ENCODE data around the gene GRP. TPM values are rescaled to one million over a fixed set of nuclear protein-coding genes. Genes with fewer than 3 reads are reported as not detected.

The GRP gene
- total RNA-seq, 1 experiment from 2014 or later = not detected

DNA sequence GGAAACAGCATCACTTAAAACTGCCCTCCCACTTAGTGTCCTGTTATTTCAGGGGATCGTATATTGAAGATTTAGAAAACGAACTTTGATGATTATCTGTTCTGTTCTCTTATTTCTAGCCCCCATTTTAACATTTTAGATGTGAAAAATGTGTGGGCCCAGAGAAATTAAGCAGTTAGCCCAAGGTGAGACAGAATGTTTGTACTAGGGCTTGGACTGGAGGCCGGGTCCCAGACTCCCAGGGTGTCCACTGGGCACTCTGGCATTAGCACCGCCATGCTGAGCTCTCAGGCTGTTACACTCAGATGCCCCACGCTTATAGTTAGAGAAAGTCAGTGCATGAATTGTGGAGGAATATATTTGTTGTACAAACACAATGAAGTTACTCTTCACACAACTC, 58.8 kb downstream of the GRP start:
- Histone ChIP-seq H3K9me3 (ENCODE audit: control insufficient read depth in 1 of 2, insufficient read depth in 1 of 2, low read depth in 1 of 2, low read length in 2 of 2) (no peaks in the 10 kb centered on the region), H3K4me3 (replicated peaks in 1 of 2; ENCODE audit: low read depth in 1 of 2, low read length in 2 of 2) (no peak overlapping the region), H3K36me3 (ENCODE audit: control insufficient read depth in 1 of 2, insufficient read depth in 2 of 2, low read length in 2 of 2) (no peaks in the 10 kb centered on the region), H3K27me3 (ENCODE audit: insufficient read depth, low read length) (peaks cover 67% of the 10 kb centered on the region), H3K79me2 (ENCODE audit: insufficient read depth, low read length) (no peaks in the 10 kb centered on the region), H3K4me1 (ENCODE audit: control insufficient read depth in 1 of 2, insufficient read depth in 2 of 2, low read length in 2 of 2) (no peaks in the 10 kb centered on the region), H3K27ac (ENCODE audit: low read depth, low read length) (no peak overlapping the region), H4K20me1 (ENCODE audit: insufficient read depth) (no peaks in the 10 kb centered on the region), H3K9ac (ENCODE audit: low read length) (no peak overlapping the region), H2AFZ (ENCODE audit: low read depth, low read length, poor library complexity, severe bottlenecking) (no peak overlapping the region), H3K9me2 (ENCODE audit: insufficient read depth) (no peaks in the 10 kb centered on the region), H3K4me2 (ENCODE audit: low read length) (no peak overlapping the region)
- ATAC-seq (no peak), DNase-seq (ENCODE audit: low read depth, low spot score) (no peak)
- intact Hi-C loops (cut with micrococcal nuclease) = no loop called here
- ChIA-PET CTCF (no interaction called here), POLR2A (interaction anchor here (0.6 kb wide), 1 partner anchor 506 kb away, joined by 7 read pairs; no protein-coding TSS in a partner anchor), RAD21 (ENCODE audit: low non-redundant PET in 1 of 2, low total read pairs in 2 of 2, uncharacterized antibody in 2 of 2, unreplicated experiment in 2 of 2) (no interaction called here)
- no TSS peak for BruUV-seq (replicated peaks)
- TF ChIP-seq EZH2 (IDR thresholded peaks at IDR 0.05) = no peak
- no peak for TF ChIP-seq POLR2AphosphoS5 (IDR thresholded peaks at IDR 0.05; ENCODE audit: low read depth, low read length)
- TF ChIP-seq POLR2A (IDR thresholded peaks at IDR 0.05; ENCODE audit: borderline replicate concordance, extremely low read depth, insufficient read depth, insufficient read length) = no peak
- TF ChIP-seq ZNF274 (IDR thresholded peaks at IDR 0.05; ENCODE audit: low read depth, low read length) = no peak
- TF ChIP-seq SIN3A (IDR thresholded peaks at IDR 0.05; ENCODE audit: low read depth) = no peak
- no peak for TF ChIP-seq ATF3 (IDR thresholded peaks at IDR 0.05)

GRCh38 chr18:59279193-59279592, 59.2 kb downstream of the GRP start:
- no TSS peak for BruUV-seq (replicated peaks)
- CTCF ChIA-PET = no interaction called here

More at GRCh38 chr18:59279193-59279592, 59.2 kb downstream of the GRP start:
- intact Hi-C loops (cut with micrococcal nuclease) = no loop called here
- Histone ChIP-seq H3K79me2 (ENCODE audit: insufficient read depth, low read length) (no peaks in the 10 kb centered on the region), H3K4me1 (ENCODE audit: control insufficient read depth in 1 of 2, insufficient read depth in 2 of 2, low read length in 2 of 2) (no peaks in the 10 kb centered on the region), H3K9me3 (ENCODE audit: control insufficient read depth in 1 of 2, insufficient read depth in 1 of 2, low read depth in 1 of 2, low read length in 2 of 2) (no peaks in the 10 kb centered on the region), H4K20me1 (ENCODE audit: insufficient read depth) (no peaks in the 10 kb centered on the region), H3K9me2 (ENCODE audit: insufficient read depth) (no peaks in the 10 kb centered on the region), H3K4me2 (ENCODE audit: low read length) (no peak overlapping the region), H3K27ac (ENCODE audit: low read depth, low read length) (no peak overlapping the region), H3K36me3 (ENCODE audit: control insufficient read depth in 1 of 2, insufficient read depth in 2 of 2, low read length in 2 of 2) (no peaks in the 10 kb centered on the region), H3K9ac (ENCODE audit: low read length) (no peak overlapping the region), H3K27me3 (ENCODE audit: insufficient read depth, low read length) (peaks cover 68% of the 10 kb centered on the region), H2AFZ (ENCODE audit: low read depth, low read length, poor library complexity, severe bottlenecking) (no peak overlapping the region), H3K4me3 (replicated peaks in 1 of 2; ENCODE audit: low read depth in 1 of 2, low read length in 2 of 2) (no peak overlapping the region)
- TF ChIP-seq ZBTB33 (IDR thresholded peaks at IDR 0.05; ENCODE audit: extremely low read depth, insufficient replicate concordance, low read length) (no peak), SRF (IDR thresholded peaks at IDR 0.05; ENCODE audit: low read depth) (no peak), ZNF274 (IDR thresholded peaks at IDR 0.05; ENCODE audit: low read depth, low read length) (no peak), ELF1 (IDR thresholded peaks at IDR 0.05; ENCODE audit: borderline replicate concordance, low read depth) (no peak), FOSL1 (IDR thresholded peaks at IDR 0.05; ENCODE audit: low read depth) (no peak), CTCF (IDR thresholded peaks at IDR 0.05 in 2 of 3, conservative IDR thresholded peaks at IDR 0.05 in 1 of 3; ENCODE audit: borderline replicate concordance in 1 of 3, insufficient read depth in 1 of 3, low read depth in 2 of 3, low read length in 2 of 3) (no peak), SIN3A (IDR thresholded peaks at IDR 0.05; ENCODE audit: low read depth) (no peak), ZFX (IDR thresholded peaks at IDR 0.05) (no peak), TCF7L2 (IDR thresholded peaks at IDR 0.05; ENCODE audit: borderline replicate concordance, extremely low read depth, insufficient read depth, insufficient read length) (no peak)
- ATAC-seq (no peak), DNase-seq (ENCODE audit: low read depth, low spot score) (no peak)
- RAD21 ChIA-PET (ENCODE audit: low non-redundant PET in 1 of 2, low total read pairs in 2 of 2, uncharacterized antibody in 2 of 2, unreplicated experiment in 2 of 2) = no interaction called here
- POLR2A ChIA-PET = interaction anchor here (0.6 kb wide), 1 partner anchor 507 kb away, joined by 7 read pairs; no protein-coding TSS in a partner anchor
